ENCODE measurements around the gene DHCR24.
A peak's percentile ranks its signal among the peaks of the same experiment; 100 is the strongest.
"Not testable (repeated sequence)": the region's sequence is repeated elsewhere in the genome, so short reads cannot be mapped to it uniquely, and the experiment has no call there.

The DHCR24 gene

GRCh38 chr1:54906586-54906985 lies 19.6 kb upstream of the DHCR24 start:
- no peak overlapping the region for H3K27ac Mint-ChIP-seq
- no peaks in the 10 kb centered on the region for H3K4me1 Mint-ChIP-seq (ENCODE audit: low read depth)
- no peaks in the 10 kb centered on the region for H3K9me3 Mint-ChIP-seq (ENCODE audit: low read depth)
- no peak overlapping the region for H3K4me3 Mint-ChIP-seq
- H3K36me3 Mint-ChIP-seq: no peaks in the 10 kb centered on the region
- peaks cover 2% of the 10 kb centered on the region for H3K27me3 Mint-ChIP-seq

GRCh38 chr1:54904476-54905048 lies 17.6 kb upstream of the DHCR24 start:
- no peaks in the 10 kb centered on the region for H3K4me1 Mint-ChIP-seq (ENCODE audit: low read depth)
- no peak overlapping the region for H3K27ac Mint-ChIP-seq
- H3K36me3 Mint-ChIP-seq: no peaks in the 10 kb centered on the region
- peaks cover 2% of the 10 kb centered on the region for H3K27me3 Mint-ChIP-seq
- H3K4me3 Mint-ChIP-seq: no peak overlapping the region
- no peaks in the 10 kb centered on the region for H3K9me3 Mint-ChIP-seq (ENCODE audit: low read depth)

GRCh38 chr1:54894271-54894670 lies 7.3 kb upstream of the DHCR24 start:
- Mint-ChIP-seq H3K36me3 (no peaks in the 10 kb centered on the region), H3K27me3 (peaks cover 7% of the 10 kb centered on the region), H3K9me3 (ENCODE audit: low read depth) (no peaks in the 10 kb centered on the region), H3K27ac (no peak overlapping the region), H3K4me3 (no peak overlapping the region), H3K4me1 (ENCODE audit: low read depth) (no peaks in the 10 kb centered on the region)

- Mint-ChIP-seq H3K4me1 (ENCODE audit: low read depth) (peaks cover 3% of the 10 kb centered on the region), H3K27ac (no peak overlapping the region), H3K36me3 (no peaks in the 10 kb centered on the region), H3K4me3 (no peak overlapping the region), H3K27me3 (peaks cover 11% of the 10 kb centered on the region), H3K9me3 (ENCODE audit: low read depth) (no peaks in the 10 kb centered on the region)
Measured at GRCh38 chr1:54892586-54892985, 5.6 kb upstream of the DHCR24 start.

- H3K36me3 Mint-ChIP-seq: no peaks in the 10 kb centered on the region
- H3K27ac Mint-ChIP-seq: no peak overlapping the region
- H3K4me1 Mint-ChIP-seq (ENCODE audit: low read depth): peaks cover 18% of the 10 kb centered on the region
- H3K4me3 Mint-ChIP-seq: no peak overlapping the region
- peaks cover 9% of the 10 kb centered on the region for H3K27me3 Mint-ChIP-seq
- no peaks in the 10 kb centered on the region for H3K9me3 Mint-ChIP-seq (ENCODE audit: low read depth)
Measured at GRCh38 chr1:54889132-54889725, 2.2 kb upstream of the DHCR24 start.

GRCh38 chr1:54888080-54888733 lies 1.2 kb upstream of the DHCR24 start:
- peaks cover 18% of the 10 kb centered on the region for H3K4me1 Mint-ChIP-seq (ENCODE audit: low read depth)
- H3K9me3 Mint-ChIP-seq (ENCODE audit: low read depth): no peaks in the 10 kb centered on the region
- H3K27ac Mint-ChIP-seq: no peak overlapping the region
- no peaks in the 10 kb centered on the region for H3K36me3 Mint-ChIP-seq
- H3K27me3 Mint-ChIP-seq: peaks cover 9% of the 10 kb centered on the region
- H3K4me3 Mint-ChIP-seq: peak overlapping the region; percentile 94

GRCh38 chr1:54887665-54888071 lies 673 bp upstream of the DHCR24 start:
- Mint-ChIP-seq H3K27me3 (peaks cover 8% of the 10 kb centered on the region), H3K4me3 (peak overlapping the region; percentile 94), H3K9me3 (ENCODE audit: low read depth) (no peaks in the 10 kb centered on the region), H3K27ac (no peak overlapping the region), H3K4me1 (ENCODE audit: low read depth) (peaks cover 18% of the 10 kb centered on the region), H3K36me3 (peaks cover 2% of the 10 kb centered on the region)

GRCh38 chr1:54885807-54886723 lies 930 bp downstream of the DHCR24 start:
- Mint-ChIP-seq H3K36me3 (peaks cover 7% of the 10 kb centered on the region), H3K4me1 (ENCODE audit: low read depth) (peaks cover 18% of the 10 kb centered on the region), H3K27ac (no peak overlapping the region), H3K9me3 (ENCODE audit: low read depth) (no peaks in the 10 kb centered on the region), H3K27me3 (peaks cover 5% of the 10 kb centered on the region), H3K4me3 (peak overlapping the region; percentile 94)

- Mint-ChIP-seq H3K4me3 (peak overlapping the region; percentile 94), H3K27ac (no peak overlapping the region)
Measured at GRCh38 chr1:54885237-54885679, 1.7 kb downstream of the DHCR24 start.

GRCh38 chr1:54884768-54885167 lies 2.2 kb downstream of the DHCR24 start:
- peaks cover 18% of the 10 kb centered on the region for H3K4me1 Mint-ChIP-seq (ENCODE audit: low read depth)
- H3K27ac Mint-ChIP-seq: no peak overlapping the region
- H3K36me3 Mint-ChIP-seq: peaks cover 9% of the 10 kb centered on the region
- H3K4me3 Mint-ChIP-seq: peak overlapping the region; percentile 94
- H3K9me3 Mint-ChIP-seq (ENCODE audit: low read depth): no peaks in the 10 kb centered on the region
- peaks cover 5% of the 10 kb centered on the region for H3K27me3 Mint-ChIP-seq

More at GRCh38 chr1:54885237-54885679, 1.7 kb downstream of the DHCR24 start:
- Mint-ChIP-seq H3K27me3 (peaks cover 5% of the 10 kb centered on the region), H3K36me3 (peaks cover 7% of the 10 kb centered on the region), H3K9me3 (ENCODE audit: low read depth) (no peaks in the 10 kb centered on the region), H3K4me1 (ENCODE audit: low read depth) (peaks cover 18% of the 10 kb centered on the region)

- Mint-ChIP-seq H3K4me1 (ENCODE audit: low read depth) (peaks cover 18% of the 10 kb centered on the region), H3K36me3 (peaks cover 9% of the 10 kb centered on the region), H3K27ac (no peak overlapping the region), H3K9me3 (ENCODE audit: low read depth) (no peaks in the 10 kb centered on the region), H3K4me3 (no peak overlapping the region), H3K27me3 (peaks cover 4% of the 10 kb centered on the region)
Measured at GRCh38 chr1:54884135-54884586, 2.8 kb downstream of the DHCR24 start.

GRCh38 chr1:54883349-54884102 lies 3.5 kb downstream of the DHCR24 start:
- peaks cover 9% of the 10 kb centered on the region for H3K36me3 Mint-ChIP-seq
- peaks cover 4% of the 10 kb centered on the region for H3K27me3 Mint-ChIP-seq
- H3K4me1 Mint-ChIP-seq (ENCODE audit: low read depth): peaks cover 18% of the 10 kb centered on the region
- no peak overlapping the region for H3K4me3 Mint-ChIP-seq
- H3K27ac Mint-ChIP-seq: no peak overlapping the region
- no peaks in the 10 kb centered on the region for H3K9me3 Mint-ChIP-seq (ENCODE audit: low read depth)

GRCh38 chr1:54882519-54882918 lies 4.5 kb downstream of the DHCR24 start:
- Mint-ChIP-seq H3K4me1 (ENCODE audit: low read depth) (peaks cover 15% of the 10 kb centered on the region), H3K27ac (no peak overlapping the region)

GRCh38 chr1:54881604-54882003 lies 5.4 kb downstream of the DHCR24 start:
- H3K4me3 Mint-ChIP-seq; H3K27me3 Mint-ChIP-seq; H3K9me3 Mint-ChIP-seq (ENCODE audit: low read depth); H3K27ac Mint-ChIP-seq: not testable (repeated sequence)
- Mint-ChIP-seq H3K36me3 (peaks cover 11% of the 10 kb centered on the region), H3K4me1 (ENCODE audit: low read depth) (peaks cover 13% of the 10 kb centered on the region)

More at GRCh38 chr1:54882519-54882918, 4.5 kb downstream of the DHCR24 start:
- H3K27me3 Mint-ChIP-seq: no peaks in the 10 kb centered on the region
- no peak overlapping the region for H3K4me3 Mint-ChIP-seq
- peaks cover 11% of the 10 kb centered on the region for H3K36me3 Mint-ChIP-seq
- no peaks in the 10 kb centered on the region for H3K9me3 Mint-ChIP-seq (ENCODE audit: low read depth)

Data from activated naive CD8-positive, alpha-beta T cell (primary cell).